ENCODE measurements around the gene ZMYM5.
"Not testable (repeated sequence)": the region's sequence is repeated elsewhere in the genome, so short reads cannot be mapped to it uniquely, and the experiment has no call there.

Gene ZMYM5

GRCh38 chr13:19818223-19818842, 45.1 kb downstream of the ZMYM5 start:
- peak; percentile 19 for DNase-seq (ENCODE audit: low read depth)

- no peak for DNase-seq (ENCODE audit: low read depth)
Measured at GRCh38 chr13:19817510-19818158, 45.8 kb downstream of the ZMYM5 start.

- DNase-seq (ENCODE audit: low read depth): no peak
Measured at GRCh38 chr13:19817106-19817505, 46.3 kb downstream of the ZMYM5 start.

GRCh38 chr13:19815842-19816241, 47.6 kb downstream of the ZMYM5 start:
- DNase-seq (ENCODE audit: low read depth): not testable (repeated sequence)

- DNase-seq (ENCODE audit: low read depth): no peak
Measured at GRCh38 chr13:19810996-19811881, 52.2 kb downstream of the ZMYM5 start.

- no peak for DNase-seq (ENCODE audit: low read depth)
Measured at GRCh38 chr13:19810151-19810550, 53.3 kb downstream of the ZMYM5 start.

GRCh38 chr13:19805765-19806164, 57.7 kb downstream of the ZMYM5 start:
- DNase-seq (ENCODE audit: low read depth): no peak

GRCh38 chr13:19795956-19796355, 67.5 kb downstream of the ZMYM5 start:
- no peak for DNase-seq (ENCODE audit: low read depth)

- no peak for DNase-seq (ENCODE audit: low read depth)
Measured at GRCh38 chr13:19794631-19795030, 68.8 kb downstream of the ZMYM5 start.

- DNase-seq (ENCODE audit: low read depth): no peak
Measured at GRCh38 chr13:19791953-19792537, 71.4 kb downstream of the ZMYM5 start.

- peak; percentile 93 for DNase-seq (ENCODE audit: low read depth)
Measured at GRCh38 chr13:19782727-19783682, 80.4 kb downstream of the ZMYM5 start, which contains the start of gene PSPC1. Gene PSPC1 (minus strand): TSS chr13:19782945. CDS start chr13:19782757, 188 bp downstream.

GRCh38 chr13:19782049-19782726, 81.3 kb downstream of the ZMYM5 start:
- peak; percentile 42 for DNase-seq (ENCODE audit: low read depth)

GRCh38 chr13:19781526-19781925, 81.9 kb downstream of the ZMYM5 start:
- no peak for DNase-seq (ENCODE audit: low read depth)

- not testable (repeated sequence) for DNase-seq (ENCODE audit: low read depth)
Measured at GRCh38 chr13:19780753-19781418, 82.6 kb downstream of the ZMYM5 start.
